CD4-positive, alpha-beta T cell treated with Interleukin-6 at 100 ng/mL for 8 hours (primary cell): Measurements from ENCODE around the gene C5orf58.

Experiments used
- DNase-seq: peaks from one replicate; pipeline ENCODE4 v3.0.0-alpha.2; 2020; ENCODE audit warnings: mixed read lengths, low spot score

The C5orf58 gene

GRCh38 chr5:170283296-170283695 lies 50.5 kb downstream of the C5orf58 start:
- DNase-seq: no peak

GRCh38 chr5:170284231-170284630 lies 51.4 kb downstream of the C5orf58 start:
- DNase-seq: no peak

GRCh38 chr5:170285181-170285580 lies 52.4 kb downstream of the C5orf58 start:
- DNase-seq: no peak

GRCh38 chr5:170286386-170286925 lies 53.7 kb downstream of the C5orf58 start:
- no peak for DNase-seq

- DNase-seq: no peak
These were observed 54.7 kb downstream of the C5orf58 start for GRCh38 chr5:170287532-170287931.

- no peak for DNase-seq
These were observed 55.4 kb downstream of the C5orf58 start for GRCh38 chr5:170288151-170288550.

GRCh38 chr5:170288551-170288950 lies 55.8 kb downstream of the C5orf58 start:
- no peak for DNase-seq

- DNase-seq: no peak
These were observed 56.3 kb downstream of the C5orf58 start for GRCh38 chr5:170289121-170289520.

- DNase-seq: no peak
These were observed 57.0 kb downstream of the C5orf58 start for GRCh38 chr5:170289764-170290163.

- no peak for DNase-seq
These were observed 57.7 kb downstream of the C5orf58 start for GRCh38 chr5:170290498-170290897.

GRCh38 chr5:170292179-170293104 lies 59.7 kb downstream of the C5orf58 start:
- no peak for DNase-seq

- DNase-seq: peak; percentile 54
These were observed 60.5 kb downstream of the C5orf58 start for GRCh38 chr5:170293273-170293672.

- DNase-seq: no peak
These were observed 61.3 kb downstream of the C5orf58 start for GRCh38 chr5:170294057-170294456.

GRCh38 chr5:170294556-170294955 lies 61.8 kb downstream of the C5orf58 start:
- DNase-seq: no peak
